ENCODE measurements around the gene NPTN.

NPTN gene

GRCh38 chr15:73677146-73677607 lies 44.0 kb upstream of the NPTN start:
- Histone ChIP-seq H3K9me3 (ENCODE audit: insufficient read depth, low read length) (no peaks in the 10 kb centered on the region), H3F3A (ENCODE audit: insufficient read depth) (no peaks in the 10 kb centered on the region), H3K4me2 (ENCODE audit: low read depth, low read length, poor library complexity, severe bottlenecking) (no peak overlapping the region), H3K79me2 (ENCODE audit: insufficient read depth, low read length) (no peaks in the 10 kb centered on the region), H3K27ac (ENCODE audit: low read depth, low read length) (no peak overlapping the region), H4K20me1 (ENCODE audit: low read depth, low read length) (no peaks in the 10 kb centered on the region), H3K9ac (ENCODE audit: low read length) (no peak overlapping the region), H2AFZ (ENCODE audit: low read depth, low read length, severe bottlenecking) (no peak overlapping the region), H3K36me3 (ENCODE audit: low read length) (no peaks in the 10 kb centered on the region), H3K4me3 (ENCODE audit: insufficient read depth, low read length, poor library complexity, severe bottlenecking) (no peak overlapping the region), H3K27me3 (ENCODE audit: low read length) (no peaks in the 10 kb centered on the region), H3K9me2 (replicated peaks; ENCODE audit: insufficient read depth, low read length) (no peaks in the 10 kb centered on the region)
- TF ChIP-seq, protein P1, sequence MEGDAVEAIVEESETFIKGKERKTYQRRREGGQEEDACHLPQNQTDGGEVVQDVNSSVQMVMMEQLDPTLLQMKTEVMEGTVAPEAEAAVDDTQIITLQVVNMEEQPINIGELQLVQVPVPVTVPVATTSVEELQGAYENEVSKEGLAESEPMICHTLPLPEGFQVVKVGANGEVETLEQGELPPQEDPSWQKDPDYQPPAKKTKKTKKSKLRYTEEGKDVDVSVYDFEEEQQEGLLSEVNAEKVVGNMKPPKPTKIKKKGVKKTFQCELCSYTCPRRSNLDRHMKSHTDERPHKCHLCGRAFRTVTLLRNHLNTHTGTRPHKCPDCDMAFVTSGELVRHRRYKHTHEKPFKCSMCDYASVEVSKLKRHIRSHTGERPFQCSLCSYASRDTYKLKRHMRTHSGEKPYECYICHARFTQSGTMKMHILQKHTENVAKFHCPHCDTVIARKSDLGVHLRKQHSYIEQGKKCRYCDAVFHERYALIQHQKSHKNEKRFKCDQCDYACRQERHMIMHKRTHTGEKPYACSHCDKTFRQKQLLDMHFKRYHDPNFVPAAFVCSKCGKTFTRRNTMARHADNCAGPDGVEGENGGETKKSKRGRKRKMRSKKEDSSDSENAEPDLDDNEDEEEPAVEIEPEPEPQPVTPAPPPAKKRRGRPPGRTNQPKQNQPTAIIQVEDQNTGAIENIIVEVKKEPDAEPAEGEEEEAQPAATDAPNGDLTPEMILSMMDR (IDR thresholded peaks at IDR 0.05; ENCODE audit: insufficient read depth, low read length, poor library complexity, severe bottlenecking) = peak; percentile 82
- no peak for TF ChIP-seq EZH2phosphoT487 (conservative IDR thresholded peaks at IDR 0.05; ENCODE audit: low read length)

DNA sequence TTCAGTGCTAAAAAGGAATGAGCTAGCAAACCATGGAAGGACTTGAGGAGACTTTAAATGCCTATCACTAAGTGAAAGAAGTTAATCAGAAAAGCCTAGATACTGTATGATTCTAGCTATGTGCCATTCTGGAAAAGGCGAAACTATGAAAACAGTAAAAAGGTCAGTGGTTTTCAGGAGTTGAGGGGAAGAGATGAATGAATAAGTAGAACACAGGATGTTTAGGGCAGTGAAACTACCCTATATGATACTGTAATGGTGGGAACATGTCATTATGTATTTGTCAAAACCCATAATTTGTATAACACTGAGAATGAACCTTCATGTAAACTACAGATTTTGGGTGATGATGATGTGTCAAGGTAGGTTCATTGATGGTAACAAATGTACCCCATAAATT lies 41.4 kb upstream of the NPTN start:
- no peaks in the 10 kb centered on the region for H3F3A ChIP-seq (ENCODE audit: insufficient read depth)
- no peak overlapping the region for H3K4me3 ChIP-seq (ENCODE audit: insufficient read depth, low read length, poor library complexity, severe bottlenecking)
- H3K27me3 ChIP-seq (ENCODE audit: low read length) = no peaks in the 10 kb centered on the region
- no peak overlapping the region for H2AFZ ChIP-seq (ENCODE audit: low read depth, low read length, severe bottlenecking)
- no peak overlapping the region for H3K9ac ChIP-seq (ENCODE audit: low read length)
- TF ChIP-seq, protein P1 (IDR thresholded peaks at IDR 0.05; ENCODE audit: insufficient read depth, low read length, poor library complexity, severe bottlenecking) = no peak
- TF ChIP-seq EZH2phosphoT487 (conservative IDR thresholded peaks at IDR 0.05; ENCODE audit: low read length) = no peak
- no peaks in the 10 kb centered on the region for H3K9me3 ChIP-seq (ENCODE audit: insufficient read depth, low read length)
- H3K27ac ChIP-seq (ENCODE audit: low read depth, low read length) = no peak overlapping the region
- H4K20me1 ChIP-seq (ENCODE audit: low read depth, low read length) = no peaks in the 10 kb centered on the region
- H3K4me2 ChIP-seq (ENCODE audit: low read depth, low read length, poor library complexity, severe bottlenecking) = no peak overlapping the region
- no peaks in the 10 kb centered on the region for H3K79me2 ChIP-seq (ENCODE audit: insufficient read depth, low read length)
- H3K9me2 ChIP-seq (replicated peaks; ENCODE audit: insufficient read depth, low read length) = no peaks in the 10 kb centered on the region
- no peaks in the 10 kb centered on the region for H3K36me3 ChIP-seq (ENCODE audit: low read length)

- H3K36me3 ChIP-seq (ENCODE audit: low read length) = no peaks in the 10 kb centered on the region
- TF ChIP-seq, protein P1 (IDR thresholded peaks at IDR 0.05; ENCODE audit: insufficient read depth, low read length, poor library complexity, severe bottlenecking) = no peak
- no peak for TF ChIP-seq EZH2phosphoT487 (conservative IDR thresholded peaks at IDR 0.05; ENCODE audit: low read length)
- no peaks in the 10 kb centered on the region for H3K9me2 ChIP-seq (replicated peaks; ENCODE audit: insufficient read depth, low read length)
- no peak overlapping the region for H3K9ac ChIP-seq (ENCODE audit: low read length)
- H2AFZ ChIP-seq (ENCODE audit: low read depth, low read length, severe bottlenecking) = no peak overlapping the region
- no peak overlapping the region for H3K27ac ChIP-seq (ENCODE audit: low read depth, low read length)
- no peak overlapping the region for H3K4me2 ChIP-seq (ENCODE audit: low read depth, low read length, poor library complexity, severe bottlenecking)
- no peaks in the 10 kb centered on the region for H3F3A ChIP-seq (ENCODE audit: insufficient read depth)
- H3K79me2 ChIP-seq (ENCODE audit: insufficient read depth, low read length) = no peaks in the 10 kb centered on the region
- no peaks in the 10 kb centered on the region for H4K20me1 ChIP-seq (ENCODE audit: low read depth, low read length)
- H3K9me3 ChIP-seq (ENCODE audit: insufficient read depth, low read length) = peaks cover 9% of the 10 kb centered on the region; the same call in 1 of the 2 replicates
- no peaks in the 10 kb centered on the region for H3K27me3 ChIP-seq (ENCODE audit: low read length)
- H3K4me3 ChIP-seq (ENCODE audit: insufficient read depth, low read length, poor library complexity, severe bottlenecking) = no peak overlapping the region
Observed at GRCh38 chr15:73660455-73660854, 27.3 kb upstream of the NPTN start.

Measured in SU-DHL-6 (cell line).